Colonic mucosa (tissue), 4 donors: Measurements from ENCODE around the gene RPP25. TPM values are rescaled to one million over a fixed set of nuclear protein-coding genes. Genes with fewer than 3 reads are reported as not detected.
A peak's percentile ranks its signal among the peaks of the same experiment; 100 is the strongest.

Experiments used
- DNase-seq: peaks from one replicate; pipeline ENCODE4 v3.0.0-alpha.2; 2020
- H3K27ac ChIP-seq: fragments of 200-600 bp; one replicate; pipeline ENCODE4 v1.8.0; 2021
- H3K27me3 ChIP-seq: fragments of 200-600 bp; one replicate; pipeline ENCODE4 v1.8.0; 2021
- H3K36me3 ChIP-seq: fragments of 200-600 bp; one replicate; pipeline ENCODE4 v1.8.0; 2021
- H3K4me1 ChIP-seq: fragments of 200-600 bp; one replicate; pipeline ENCODE4 v1.8.0; 2021; ENCODE audit warnings: mild to moderate bottlenecking
- H3K4me3 ChIP-seq: fragments of 200-600 bp; one replicate; pipeline ENCODE4 v1.8.0; 2021
- H3K9ac ChIP-seq, 2 donors: one replicate each; pipeline ENCODE4 v1.7.0; 2013; ENCODE audit warnings: control low read depth in 2 of 2, low read depth in 2 of 2, low read length in 2 of 2
- H3K9me3 ChIP-seq: fragments of 200-600 bp; one replicate; pipeline ENCODE4 v1.8.0; 2021
- intact Hi-C: fragments of 100-400 bp; cut with DNase I; formaldehyde crosslinking; loops from one replicate; pipeline ENCODE4 v1.14.1; 2022
- total RNA-seq, 2 donors: library from RNA; stranded (reverse); fragmentation: NEBNext Ultra II Directional in 1 of 2; extraction: Animal tissue kit (Norgen Biotek cat#: 25700) in 1 of 2; gene quantifications; one replicate each; pipeline ENCODE4 v1.2.1, GENCODE V29; 2021
- TF ChIP-seq, protein P1 (sequence below): fragments of 200-600 bp; IDR thresholded peaks from one replicate; pipeline ENCODE4 v1.8.0; 2022; ENCODE audit warnings: antibody characterized with exemption, mild to moderate bottlenecking
- donor health status: healthy.
- donor health status: DM: no; HTN: no; CAD: no.
- donor health status: DM: no; HTN: no; CAD: no.

The RPP25 gene
- total RNA-seq, 2 donors from 2014 or later: 7.8 to 25.5 TPM

DNA sequence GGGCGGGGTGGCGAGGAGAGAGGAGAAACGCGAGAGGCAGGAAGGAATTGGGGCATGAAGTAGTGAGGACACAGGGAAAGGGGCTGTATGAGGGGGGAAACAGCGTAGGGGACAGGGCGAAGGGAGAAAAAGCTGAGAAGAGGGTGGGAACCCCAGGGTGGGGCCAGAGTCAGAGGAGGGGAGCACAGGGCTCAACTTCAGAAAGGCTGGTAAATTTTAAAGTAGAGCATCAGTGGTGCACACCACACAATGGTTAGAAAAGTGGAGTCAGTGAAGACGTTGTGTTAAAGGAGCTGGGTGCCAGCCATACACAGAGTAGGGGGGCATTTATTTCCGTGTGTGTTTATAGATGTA lies 3.0 kb upstream of the RPP25 start:
- intact Hi-C loops: loop anchor here (10.0 kb wide), 1 partner anchor 325 kb away; no protein-coding TSS in a partner anchor
- H3K27ac ChIP-seq: no peak overlapping the region
- peak overlapping the region; percentile 50 to 92 for H3K9ac ChIP-seq
- TF ChIP-seq, protein P1, sequence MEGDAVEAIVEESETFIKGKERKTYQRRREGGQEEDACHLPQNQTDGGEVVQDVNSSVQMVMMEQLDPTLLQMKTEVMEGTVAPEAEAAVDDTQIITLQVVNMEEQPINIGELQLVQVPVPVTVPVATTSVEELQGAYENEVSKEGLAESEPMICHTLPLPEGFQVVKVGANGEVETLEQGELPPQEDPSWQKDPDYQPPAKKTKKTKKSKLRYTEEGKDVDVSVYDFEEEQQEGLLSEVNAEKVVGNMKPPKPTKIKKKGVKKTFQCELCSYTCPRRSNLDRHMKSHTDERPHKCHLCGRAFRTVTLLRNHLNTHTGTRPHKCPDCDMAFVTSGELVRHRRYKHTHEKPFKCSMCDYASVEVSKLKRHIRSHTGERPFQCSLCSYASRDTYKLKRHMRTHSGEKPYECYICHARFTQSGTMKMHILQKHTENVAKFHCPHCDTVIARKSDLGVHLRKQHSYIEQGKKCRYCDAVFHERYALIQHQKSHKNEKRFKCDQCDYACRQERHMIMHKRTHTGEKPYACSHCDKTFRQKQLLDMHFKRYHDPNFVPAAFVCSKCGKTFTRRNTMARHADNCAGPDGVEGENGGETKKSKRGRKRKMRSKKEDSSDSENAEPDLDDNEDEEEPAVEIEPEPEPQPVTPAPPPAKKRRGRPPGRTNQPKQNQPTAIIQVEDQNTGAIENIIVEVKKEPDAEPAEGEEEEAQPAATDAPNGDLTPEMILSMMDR: no peak
- H3K27me3 ChIP-seq: peaks cover 5% of the 10 kb centered on the region
- H3K9me3 ChIP-seq: no peaks in the 10 kb centered on the region
- no peak for DNase-seq
- H3K36me3 ChIP-seq: no peaks in the 10 kb centered on the region
- H3K4me3 ChIP-seq: peak overlapping the region; percentile 69
- H3K4me1 ChIP-seq: peaks cover 18% of the 10 kb centered on the region

DNA sequence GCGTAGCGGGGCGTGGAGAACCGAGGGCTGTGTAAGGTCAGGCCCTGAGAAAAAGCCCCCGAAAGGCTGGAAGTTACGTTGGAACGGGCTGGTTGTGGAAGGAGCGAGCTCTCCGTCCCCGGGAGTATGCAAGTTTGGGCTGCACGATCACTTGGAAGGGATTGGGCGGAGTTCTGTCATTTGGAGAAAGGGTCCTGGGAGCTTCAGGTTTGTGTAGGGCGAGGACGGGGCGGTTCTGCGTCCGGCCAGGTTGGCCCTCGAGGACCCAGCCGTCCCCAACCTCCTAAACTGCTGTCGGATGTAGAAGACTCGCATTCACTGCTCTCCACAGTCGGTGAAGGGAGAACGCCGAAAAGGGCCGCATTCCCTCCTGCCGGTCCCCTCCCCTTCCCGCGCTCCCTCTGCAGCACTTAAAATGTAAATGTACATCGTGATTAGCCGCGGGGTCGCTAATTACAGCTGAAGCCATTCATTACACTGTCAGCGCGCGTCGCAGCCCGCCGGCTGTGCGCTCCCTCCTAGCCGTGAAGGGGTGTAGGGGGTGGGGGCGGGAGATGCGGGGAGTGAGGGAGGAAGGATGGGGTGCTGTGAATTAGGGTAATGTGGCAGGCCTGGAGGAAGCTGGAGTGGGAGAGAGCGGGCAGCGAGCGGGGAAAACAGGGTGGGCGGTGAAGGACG lies 2.5 kb upstream of the RPP25 start:
- Histone ChIP-seq H3K27me3 (peaks cover 5% of the 10 kb centered on the region), H3K4me1 (peaks cover 18% of the 10 kb centered on the region), H3K27ac (peak overlapping the region; percentile 92), H3K9ac (peak overlapping the region; percentile 75 to 92), H3K4me3 (peak overlapping the region; percentile 69), H3K9me3 (no peaks in the 10 kb centered on the region), H3K36me3 (no peaks in the 10 kb centered on the region)
- intact Hi-C loops: loop anchor here (10.0 kb wide), 1 partner anchor 324 kb away; no protein-coding TSS in a partner anchor
- DNase-seq: peak; percentile 41
- TF ChIP-seq, protein P1: no peak

DNA sequence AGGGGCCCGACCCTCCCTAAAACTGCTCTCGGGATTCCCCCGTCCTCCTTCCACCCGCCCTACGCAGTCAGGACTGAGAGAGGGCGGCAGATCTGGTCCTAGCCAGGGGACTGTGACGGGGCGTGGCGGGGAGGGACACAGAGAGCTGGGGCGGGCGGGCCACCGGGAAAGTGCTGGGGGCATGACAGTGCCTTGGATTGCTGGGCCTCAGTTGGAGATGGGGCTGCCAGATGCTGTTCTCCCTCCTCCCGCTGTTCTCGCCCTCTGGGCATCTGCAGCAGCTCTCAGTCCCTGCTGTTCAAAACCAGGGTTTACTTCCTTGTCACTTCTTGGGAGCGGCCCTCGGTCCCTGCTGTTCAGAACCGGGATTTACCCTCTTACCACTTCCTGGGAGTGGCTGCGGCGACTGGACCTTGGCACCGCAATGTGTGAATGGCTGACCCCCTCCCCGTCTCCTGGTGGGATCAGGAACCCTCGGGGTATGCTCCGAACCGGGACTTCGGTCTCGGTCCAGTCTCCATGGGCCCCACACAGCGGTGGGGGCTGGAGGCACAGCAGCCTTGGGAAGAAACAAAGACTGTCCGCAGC lies 1.8 kb upstream of the RPP25 start:
- Histone ChIP-seq H3K4me3 (peak overlapping the region; percentile 69), H3K9ac (peak overlapping the region; percentile 75 to 92), H3K4me1 (peaks cover 18% of the 10 kb centered on the region), H3K9me3 (no peaks in the 10 kb centered on the region), H3K27ac (peak overlapping the region; percentile 92), H3K36me3 (no peaks in the 10 kb centered on the region), H3K27me3 (peaks cover 5% of the 10 kb centered on the region)
- intact Hi-C loops: loop anchor here (10.0 kb wide), 1 partner anchor 324 kb away; no protein-coding TSS in a partner anchor
- TF ChIP-seq, protein P1: peak; percentile 27
- peak; percentile 87 for DNase-seq

DNA sequence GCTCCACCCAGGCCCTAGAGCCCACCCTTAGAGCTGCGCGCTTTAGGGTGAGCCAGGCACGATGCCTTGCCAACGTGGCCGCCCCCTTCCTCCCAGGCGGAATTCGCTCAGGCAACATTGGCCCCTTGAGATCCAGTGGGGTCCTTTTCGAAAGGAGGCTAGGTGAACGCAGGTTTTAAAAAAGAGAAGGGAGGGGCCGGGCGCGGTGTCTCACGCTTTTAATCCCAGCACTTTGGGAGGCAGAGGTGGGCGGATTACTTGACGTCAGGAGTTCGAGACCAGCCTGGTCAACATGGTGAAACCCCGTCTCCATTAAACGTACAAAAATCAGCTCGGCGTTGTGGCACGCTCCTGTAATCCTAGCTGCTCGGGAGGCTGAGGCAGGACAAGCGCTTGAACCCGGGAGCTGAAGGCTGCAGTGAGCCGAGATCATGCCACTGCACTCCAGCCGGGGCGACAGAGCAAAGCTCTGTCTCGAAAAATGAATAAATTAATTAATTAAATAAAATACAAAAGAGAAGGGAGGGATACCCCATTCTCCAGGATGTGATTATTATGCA lies 984 bp upstream of the RPP25 start:
- no peaks in the 10 kb centered on the region for H3K36me3 ChIP-seq
- H3K9ac ChIP-seq: peak overlapping the region; percentile 92 to 93
- H3K4me3 ChIP-seq: peak overlapping the region; percentile 69
- H3K27me3 ChIP-seq: peaks cover 5% of the 10 kb centered on the region
- no peaks in the 10 kb centered on the region for H3K9me3 ChIP-seq
- DNase-seq: no peak
- H3K27ac ChIP-seq: peak overlapping the region; percentile 92
- H3K4me1 ChIP-seq: peaks cover 18% of the 10 kb centered on the region
- intact Hi-C loops: loop anchor here (10.0 kb wide), 1 partner anchor 323 kb away; no protein-coding TSS in a partner anchor
- TF ChIP-seq, protein P1: no peak

DNA sequence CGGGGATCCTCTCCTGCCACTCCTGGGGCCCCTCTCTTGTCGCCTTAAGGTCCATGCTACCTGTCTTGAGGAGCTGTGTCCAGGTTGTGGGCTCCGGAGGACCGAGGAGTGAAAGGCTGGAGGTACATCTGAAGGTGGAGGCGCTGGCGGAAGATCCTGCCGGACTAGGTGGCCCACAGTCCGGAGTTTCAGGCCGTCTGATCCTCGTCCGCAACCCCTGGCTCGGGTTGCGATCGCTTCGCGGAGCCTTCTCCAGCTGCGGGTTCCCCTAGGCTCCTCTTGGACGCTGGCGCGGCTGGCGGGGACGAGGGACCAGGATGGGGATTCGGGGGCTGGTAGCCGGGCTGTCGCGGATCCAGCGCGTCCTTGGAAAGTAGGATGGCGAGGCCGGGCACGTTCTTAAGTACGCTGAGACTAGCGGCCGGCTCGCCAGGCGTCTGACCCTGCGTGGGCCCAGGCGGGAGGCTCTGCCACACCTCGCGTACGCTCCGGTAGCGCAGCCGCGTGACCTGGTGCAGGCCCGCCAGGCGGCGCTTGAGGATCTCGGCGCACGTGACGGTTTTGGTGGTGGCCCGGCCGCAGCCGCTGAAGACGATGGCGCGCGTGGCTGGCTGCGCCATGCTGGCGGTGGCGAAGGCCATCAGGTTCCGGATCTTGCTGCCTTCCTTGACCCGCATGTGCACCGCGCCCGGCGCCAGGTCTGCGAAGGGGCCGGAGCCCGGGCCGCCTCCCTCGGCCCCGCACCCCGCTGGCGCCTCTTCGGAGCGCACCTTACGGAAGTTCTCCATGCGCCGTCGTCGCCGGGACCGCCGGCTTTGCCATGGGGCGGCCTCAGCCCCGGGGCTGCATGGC lies 550 bp downstream of the RPP25 start:
- Histone ChIP-seq H3K4me1 (peaks cover 18% of the 10 kb centered on the region), H3K27me3 (peaks cover 5% of the 10 kb centered on the region), H3K27ac (peak overlapping the region; percentile 92), H3K9ac (peak overlapping the region; percentile 92 to 93), H3K9me3 (no peaks in the 10 kb centered on the region), H3K4me3 (peak overlapping the region; percentile 69), H3K36me3 (no peaks in the 10 kb centered on the region)
- TF ChIP-seq, protein P1: peak; percentile 36
- intact Hi-C loops: loop anchor here (10.0 kb wide), 1 partner anchor 321 kb away; no protein-coding TSS in a partner anchor
- peak; percentile 84 for DNase-seq
